ENCODE data around the gene APOE.

DNA sequence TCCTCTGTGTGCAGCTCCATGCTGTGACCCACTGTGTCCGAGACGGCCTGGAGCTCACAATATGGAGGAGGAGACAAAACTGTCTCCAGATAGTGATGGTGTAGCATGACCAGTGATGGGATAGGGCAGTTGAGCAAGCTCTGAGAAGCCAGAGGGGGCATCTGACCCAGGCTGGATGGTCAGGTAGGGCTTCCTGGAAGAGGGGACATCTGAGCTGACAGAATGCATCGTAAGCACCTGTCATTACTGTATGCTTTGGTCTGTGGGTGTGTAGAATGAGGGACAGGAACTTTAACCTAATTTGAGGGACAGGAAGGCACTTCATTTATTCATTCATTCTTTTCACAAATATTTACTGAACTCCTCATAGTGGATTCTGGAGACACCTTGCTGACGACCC is 21.0 kb upstream of the APOE start:
- TF ChIP-seq, protein P1, sequence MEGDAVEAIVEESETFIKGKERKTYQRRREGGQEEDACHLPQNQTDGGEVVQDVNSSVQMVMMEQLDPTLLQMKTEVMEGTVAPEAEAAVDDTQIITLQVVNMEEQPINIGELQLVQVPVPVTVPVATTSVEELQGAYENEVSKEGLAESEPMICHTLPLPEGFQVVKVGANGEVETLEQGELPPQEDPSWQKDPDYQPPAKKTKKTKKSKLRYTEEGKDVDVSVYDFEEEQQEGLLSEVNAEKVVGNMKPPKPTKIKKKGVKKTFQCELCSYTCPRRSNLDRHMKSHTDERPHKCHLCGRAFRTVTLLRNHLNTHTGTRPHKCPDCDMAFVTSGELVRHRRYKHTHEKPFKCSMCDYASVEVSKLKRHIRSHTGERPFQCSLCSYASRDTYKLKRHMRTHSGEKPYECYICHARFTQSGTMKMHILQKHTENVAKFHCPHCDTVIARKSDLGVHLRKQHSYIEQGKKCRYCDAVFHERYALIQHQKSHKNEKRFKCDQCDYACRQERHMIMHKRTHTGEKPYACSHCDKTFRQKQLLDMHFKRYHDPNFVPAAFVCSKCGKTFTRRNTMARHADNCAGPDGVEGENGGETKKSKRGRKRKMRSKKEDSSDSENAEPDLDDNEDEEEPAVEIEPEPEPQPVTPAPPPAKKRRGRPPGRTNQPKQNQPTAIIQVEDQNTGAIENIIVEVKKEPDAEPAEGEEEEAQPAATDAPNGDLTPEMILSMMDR (IDR thresholded peaks at IDR 0.05; ENCODE audit: insufficient read depth, low read depth, low read length), result no peak
- TF ChIP-seq EZH2 (IDR thresholded peaks at IDR 0.05; ENCODE audit: insufficient read depth, low read length), result no peak

All from astrocyte (in vitro differentiated cells and primary cell).